GM18520 (cell line): ENCODE measurements around the gene HIC1.

Source experiments
- ATAC-seq: cut with Tn5 transposase; IDR thresholded peaks from one replicate; pipeline ENCODE4 v1.9.1; 2021; ENCODE audit not compliant: unreplicated experiment

Gene HIC1

DNA sequence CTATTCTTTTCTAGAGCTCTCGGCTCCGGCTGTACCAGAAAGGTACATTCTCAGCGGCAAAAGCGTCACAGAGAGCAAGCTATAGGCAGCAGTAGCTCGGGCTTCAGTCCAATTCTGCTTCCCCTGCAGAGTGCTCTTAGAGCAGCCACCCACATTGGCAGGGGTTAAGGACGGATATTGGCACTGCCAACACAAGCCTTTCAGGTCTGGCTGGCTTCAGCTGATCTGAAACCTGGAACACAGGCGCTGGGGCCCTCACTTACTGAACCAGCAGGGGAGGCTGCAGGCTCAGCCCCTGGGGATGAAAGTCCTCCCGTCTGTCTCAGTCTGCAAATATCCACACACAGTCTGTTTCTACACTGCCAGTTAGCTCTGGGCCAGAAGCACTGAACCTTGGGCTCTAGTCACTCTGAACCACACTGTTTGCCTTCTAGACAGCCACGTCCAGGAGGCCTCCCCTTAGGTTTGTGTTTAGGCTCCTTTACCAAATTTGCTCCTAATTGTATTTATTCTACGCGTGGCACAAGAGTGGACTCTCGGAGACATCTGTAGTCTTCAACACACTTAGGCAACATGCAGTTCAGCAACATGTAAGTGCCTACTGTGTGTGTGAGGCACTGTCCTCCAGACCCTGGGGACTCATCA, 40.1 kb downstream of the HIC1 start:
- no peak for ATAC-seq

DNA sequence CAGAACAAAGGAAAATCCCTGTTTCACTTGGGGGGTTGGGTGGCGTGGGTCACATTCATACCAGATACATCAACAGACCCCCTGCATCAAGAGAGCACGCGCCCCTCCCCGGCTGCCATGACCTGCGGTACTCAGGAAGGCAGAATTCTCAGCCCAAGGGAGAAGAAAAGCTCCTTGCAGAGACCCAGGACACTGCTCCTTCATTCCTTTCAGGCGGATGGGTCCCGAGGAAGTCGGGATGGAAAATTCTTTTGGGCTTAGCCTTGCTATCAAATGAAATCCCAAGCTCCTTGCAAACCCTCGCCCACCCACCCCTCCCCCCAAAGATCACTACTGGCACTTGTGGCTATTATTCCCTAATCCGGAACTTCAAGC, 40.6 kb downstream of the HIC1 start:
- no peak for ATAC-seq

DNA sequence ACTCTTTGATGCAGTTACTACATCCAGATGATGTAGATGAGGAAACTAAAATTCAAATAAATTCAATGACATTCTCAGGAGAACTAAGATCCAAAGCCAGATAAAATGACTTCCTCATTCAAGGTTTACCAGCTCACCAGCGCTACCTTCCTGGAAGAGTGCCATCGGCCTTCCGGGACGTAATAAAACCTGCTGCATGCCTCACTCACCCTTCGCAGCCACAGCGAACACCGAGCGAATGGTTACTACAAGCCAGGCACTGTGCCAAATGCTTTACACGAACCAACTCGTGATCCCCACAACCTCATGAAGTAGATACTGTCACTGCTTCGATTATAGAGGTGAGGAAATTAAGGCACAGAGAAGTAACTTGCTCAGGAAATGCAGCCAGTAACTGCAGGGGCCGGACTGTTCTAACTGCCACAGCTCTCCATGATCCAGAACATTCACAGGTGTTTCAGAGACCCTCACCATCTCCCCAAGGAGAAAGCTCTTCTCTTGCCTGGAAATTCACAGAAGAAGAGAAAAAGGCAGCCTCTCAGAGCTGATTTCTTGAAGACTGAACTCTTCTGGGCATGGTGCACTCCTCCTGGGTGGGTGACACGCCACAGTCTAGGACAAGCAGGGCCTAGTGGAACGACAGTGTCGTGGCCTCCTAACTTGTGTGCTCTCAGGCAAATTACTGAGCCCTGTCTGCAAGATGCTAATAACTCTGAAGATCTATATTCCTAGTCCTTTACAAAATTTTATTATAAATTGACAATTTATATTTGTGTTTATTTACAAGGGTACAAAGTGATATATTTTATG, 46.8 kb downstream of the HIC1 start:
- ATAC-seq, result no peak

DNA sequence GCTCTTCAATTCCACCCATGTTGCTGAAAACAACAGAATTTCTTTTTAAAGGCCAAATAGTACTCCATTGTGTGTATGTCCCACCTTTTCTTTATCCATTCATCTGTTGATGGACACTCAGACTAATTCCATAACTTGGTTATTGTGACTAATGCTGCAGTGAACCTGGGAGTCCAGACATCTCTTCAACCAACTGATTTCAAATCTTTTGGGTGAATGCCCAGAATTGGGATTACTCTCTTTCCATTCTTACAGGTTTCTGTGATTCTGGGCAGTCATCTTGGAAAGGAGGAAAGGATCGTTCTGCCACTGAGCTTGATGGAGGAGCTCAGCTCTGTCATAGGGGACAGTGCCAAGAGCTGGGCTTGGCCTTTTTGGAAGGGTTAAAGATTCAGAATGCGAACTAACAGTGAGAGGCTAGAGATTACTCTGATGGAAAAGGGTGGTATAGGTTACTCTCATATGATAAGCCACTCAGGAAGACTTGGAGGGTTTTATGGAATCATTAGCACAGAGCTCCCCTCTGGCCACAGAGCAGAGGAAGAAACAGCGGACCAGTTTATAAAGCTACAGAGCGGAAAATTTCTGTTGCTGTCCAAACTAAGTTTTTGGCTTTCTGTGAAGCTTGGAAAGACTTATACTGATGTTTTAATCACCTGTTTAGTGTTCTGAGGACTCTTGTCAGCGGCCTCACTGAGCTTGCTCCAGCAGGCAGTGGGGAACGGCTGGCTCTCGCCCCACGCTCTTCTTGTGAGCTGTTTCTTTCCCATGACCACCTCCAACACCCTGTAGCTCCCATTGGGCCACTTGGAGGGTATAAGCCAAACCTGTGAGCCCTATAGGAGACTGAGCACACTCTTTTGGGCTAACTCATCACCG, 48.3 kb downstream of the HIC1 start:
- no peak for ATAC-seq

DNA sequence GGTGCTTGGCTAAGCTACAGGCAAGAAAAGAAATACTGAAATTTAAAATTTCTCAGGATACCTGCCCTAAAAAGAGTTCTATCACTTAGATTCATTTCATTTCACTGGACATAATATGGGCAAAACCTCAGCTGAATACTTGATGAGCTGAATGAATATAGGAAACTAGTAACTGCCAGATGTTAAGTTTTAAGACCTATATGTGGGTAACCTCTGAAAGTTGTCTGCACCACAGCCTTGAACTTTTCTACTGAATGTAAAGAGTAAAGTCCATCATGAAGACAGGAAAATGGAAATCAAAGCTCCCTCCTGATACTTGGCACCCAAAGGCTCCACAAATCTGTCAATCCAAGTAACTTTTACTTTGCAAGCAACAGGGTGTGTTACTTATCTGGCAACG, 50.8 kb downstream of the HIC1 start:
- ATAC-seq, result no peak

DNA sequence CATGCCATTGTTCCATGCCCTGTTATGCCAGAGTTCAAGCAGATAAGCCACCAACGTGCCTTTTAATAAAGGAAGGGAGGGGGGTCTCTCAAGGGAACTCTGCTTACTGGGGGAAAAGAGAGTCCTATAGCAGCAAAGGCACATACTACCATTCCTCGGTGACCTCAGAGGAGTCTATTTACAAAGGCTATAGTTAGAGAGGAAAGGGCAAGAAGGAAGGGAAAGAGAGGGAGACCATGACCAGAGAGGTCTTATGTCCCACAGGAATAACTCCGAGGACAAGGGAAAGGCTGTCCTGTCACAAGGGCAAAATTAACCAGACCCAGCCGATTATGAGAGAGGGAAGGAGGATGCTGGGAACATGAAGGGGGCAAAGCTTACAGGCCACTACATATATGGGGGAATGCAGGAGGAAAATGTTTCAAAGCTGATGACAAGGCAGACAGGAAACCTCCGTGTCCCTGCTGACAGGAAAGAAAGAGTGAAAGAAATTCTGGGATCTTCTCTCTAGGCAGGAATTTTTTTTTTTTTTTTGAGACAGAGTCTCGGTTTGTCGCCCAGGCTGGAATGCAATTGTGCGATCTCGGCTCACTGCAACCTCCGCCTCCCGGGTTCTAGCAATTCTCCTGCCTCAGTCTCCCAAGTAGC, 51.5 kb downstream of the HIC1 start:
- ATAC-seq, result no peak

DNA sequence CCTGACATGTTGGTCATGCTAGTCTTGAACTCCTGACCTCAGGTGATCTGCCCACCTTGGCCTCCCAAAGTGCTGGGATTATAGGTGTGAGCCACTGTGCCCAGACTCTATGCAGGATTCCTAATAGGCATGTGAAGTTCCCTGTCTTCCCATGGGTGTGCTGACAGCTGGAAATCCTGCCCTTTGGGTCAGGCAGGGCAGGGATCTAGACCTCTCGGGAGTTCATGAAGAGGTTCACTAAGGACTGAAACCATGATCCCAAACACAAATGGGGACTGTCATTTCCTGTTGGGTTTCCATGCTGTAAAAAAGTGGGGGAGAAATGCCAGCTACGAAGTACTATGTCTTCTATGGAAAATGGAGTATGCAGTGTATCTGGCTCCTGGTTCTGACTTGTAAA, 52.1 kb downstream of the HIC1 start:
- no peak for ATAC-seq

DNA sequence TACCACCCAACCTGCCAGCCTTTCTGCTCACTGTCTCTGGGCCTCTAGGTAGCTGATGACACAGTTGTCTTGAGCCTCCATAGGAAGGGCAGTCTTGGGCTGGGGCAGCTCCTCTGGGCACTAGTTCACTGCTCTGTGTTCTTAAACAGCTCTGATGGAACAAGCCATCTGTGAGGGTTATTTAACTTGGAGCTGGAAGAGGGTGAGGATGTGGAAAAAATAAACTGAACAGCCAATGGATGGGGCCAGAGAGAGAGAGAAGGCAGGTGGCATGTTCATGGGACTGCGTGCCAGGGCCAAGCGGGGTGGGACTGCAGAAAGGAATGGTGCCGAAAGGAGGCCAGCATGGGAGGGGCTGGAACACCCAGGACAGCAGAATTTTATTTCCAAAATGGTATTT, 52.6 kb downstream of the HIC1 start:
- ATAC-seq, result no peak

DNA sequence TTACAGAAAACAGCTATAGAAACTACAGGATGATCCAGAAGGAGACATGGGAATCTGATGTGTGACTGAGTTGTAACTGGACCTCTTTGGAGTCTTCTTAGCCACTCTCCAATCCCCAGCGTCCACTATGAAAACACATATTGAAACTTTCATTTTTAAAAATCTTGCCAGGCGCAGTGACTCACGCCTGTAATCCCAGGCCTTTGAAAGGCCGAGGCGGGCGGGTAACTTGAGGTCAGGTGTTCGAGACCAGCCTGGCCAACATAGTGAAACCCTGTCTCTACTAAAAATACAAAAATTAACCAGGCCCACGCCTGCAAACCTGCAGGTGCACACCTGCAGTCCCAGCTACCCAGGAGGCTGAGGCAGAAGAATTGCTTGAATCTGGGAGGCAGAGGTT, 53.3 kb downstream of the HIC1 start:
- ATAC-seq, result no peak

DNA sequence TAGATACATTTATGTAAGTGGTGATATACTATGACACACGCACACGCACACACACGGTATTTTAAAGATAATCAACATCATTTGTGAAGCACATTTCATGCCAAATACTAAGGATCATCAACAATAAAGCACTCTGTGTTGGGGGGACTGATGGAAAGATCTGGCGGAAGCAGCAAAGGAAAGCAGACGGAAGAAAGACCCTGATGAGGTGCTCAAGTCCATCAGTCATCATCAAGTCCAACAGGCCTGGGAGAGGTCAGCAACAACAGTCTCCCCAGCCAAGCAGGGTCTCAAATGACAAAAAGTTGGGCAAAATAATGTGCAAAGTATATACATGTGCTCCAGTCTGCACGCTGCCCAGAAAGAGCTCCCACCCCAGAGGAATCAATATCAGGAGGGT, 55.5 kb downstream of the HIC1 start:
- ATAC-seq, result no peak

DNA sequence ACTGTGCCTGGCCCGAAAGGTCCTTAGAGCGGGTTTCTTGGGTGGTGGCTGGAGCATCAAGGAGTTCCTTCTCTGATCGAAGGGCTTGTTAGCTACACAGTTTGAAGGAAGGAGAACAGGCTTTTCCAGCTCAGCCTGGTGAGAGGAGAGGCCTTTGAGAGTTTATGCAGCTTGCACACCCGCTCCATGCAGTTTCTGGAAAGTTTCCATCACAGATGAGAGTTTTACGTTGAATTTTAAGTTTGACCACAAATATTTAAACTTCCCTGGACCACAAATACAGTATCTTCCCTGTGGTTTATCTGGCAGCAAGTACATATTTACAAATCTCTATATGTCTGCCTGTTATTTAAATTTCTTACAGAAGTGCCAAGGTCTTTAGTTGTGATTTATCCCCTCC, 56.8 kb downstream of the HIC1 start:
- no peak for ATAC-seq
